ENCODE measurements around the gene MCMBP. TPM values are rescaled to one million over a fixed set of nuclear protein-coding genes. Genes with fewer than 3 reads are reported as not detected.

Gene MCMBP
- total RNA-seq (2022; extraction: Qiagen RNA extraction): 77.1 to 89.7 TPM (median 86.0 TPM) in 5 replicates

GRCh38 chr10:119872610-119872859 is at the start of gene MCMBP:
TSS of gene MCMBP (minus strand) at chr10:119872843. CDS start at chr10:119872584, 259 bp downstream.

GRCh38 chr10:119892188-119893065 is 19.8 kb upstream of the MCMBP start, which contains the start of gene SEC23IP:
TSS of gene SEC23IP (plus strand) at chr10:119892730. CDS start at chr10:119892783, 53 bp downstream.

Other genes starting within 250 kb of the MCMBP start
- 140 to 191 TPM (median 164 TPM) in 5 replicates for gene BAG3, start 221.5 kb downstream of the MCMBP start, total RNA-seq (2022; extraction: Qiagen RNA extraction)
- gene INPP5F, start 146.8 kb downstream of the MCMBP start, total RNA-seq (2022; extraction: Qiagen RNA extraction): 7.1 to 10.0 TPM (median 8.8 TPM) in 5 replicates
- 43.2 to 53.6 TPM (median 48.5 TPM) in 5 replicates for gene SEC23IP, start 19.9 kb upstream of the MCMBP start, total RNA-seq (2022; extraction: Qiagen RNA extraction)